HepG2 (cell line): ENCODE results near the gene RGS19. TPM values are rescaled to one million over a fixed set of nuclear protein-coding genes. Genes with fewer than 3 reads are reported as not detected.

Experiments
- ATF6 ChIP-seq: sonication (generic); formaldehyde crosslinking; conservative IDR thresholded peaks from 2 replicates; pipeline ENCODE4 v1.4.0; 2020; ENCODE audit warnings: missing genetic modification reagents
- BCL6 ChIP-seq: IDR thresholded peaks from 2 replicates; pipeline ENCODE4 v1.6.1; 2016; ENCODE audit warnings: missing genetic modification reagents, missing compliant biosample characterization
- CENPBD1 ChIP-seq: sonication (generic); formaldehyde crosslinking; IDR thresholded peaks from 2 replicates; pipeline ENCODE4 v1.8.0; 2022; ENCODE audit warnings: missing genetic modification reagents, low read depth, mild to moderate bottlenecking, borderline replicate concordance
- KLF13 ChIP-seq: sonication (generic); formaldehyde crosslinking; IDR thresholded peaks from 2 replicates; pipeline ENCODE4 v1.4.0; 2020; ENCODE audit warnings: mild to moderate bottlenecking, missing genetic modification reagents
- NR2C2 ChIP-seq: sonication (generic); formaldehyde crosslinking; IDR thresholded peaks from 2 replicates; pipeline ENCODE4 v1.4.0; 2020; ENCODE audit warnings: missing genetic modification reagents, mild to moderate bottlenecking, moderate library complexity, borderline replicate concordance
- RBM39 ChIP-seq: fragments of 200-400 bp; formaldehyde crosslinking; IDR thresholded peaks from one replicate; pipeline ENCODE4 v1.6.1; 2018; ENCODE audit warnings: antibody characterized with exemption, mild to moderate bottlenecking, low read depth, low read length; ENCODE audit not compliant: poor library complexity, severe bottlenecking
- SALL1 ChIP-seq: sonication (generic); formaldehyde crosslinking; IDR thresholded peaks from 2 replicates; pipeline ENCODE4 v1.8.0; 2022; ENCODE audit warnings: mild to moderate bottlenecking, missing genetic modification reagents
- ZBTB34 ChIP-seq: sonication (generic); formaldehyde crosslinking; IDR thresholded peaks from 2 replicates; pipeline ENCODE4 v1.8.0; 2022; ENCODE audit warnings: mild to moderate bottlenecking, missing genetic modification reagents
- ZNF460 ChIP-seq: sonication (generic); formaldehyde crosslinking; IDR thresholded peaks from 2 replicates; pipeline ENCODE4 v1.5.1; 2020; ENCODE audit warnings: missing genetic modification reagents, mild to moderate bottlenecking, borderline replicate concordance
- ZNF574 ChIP-seq: sonication (generic); formaldehyde crosslinking; IDR thresholded peaks from 2 replicates; pipeline ENCODE4 v1.4.0; 2020; ENCODE audit warnings: missing genetic modification reagents
- ZNF646 ChIP-seq: sonication (generic); formaldehyde crosslinking; IDR thresholded peaks from 2 replicates; pipeline ENCODE4 v1.9.0; 2021; ENCODE audit warnings: mild to moderate bottlenecking, missing genetic modification reagents
- ZNF660 ChIP-seq: sonication (generic); formaldehyde crosslinking; IDR thresholded peaks from 2 replicates; pipeline ENCODE4 v1.5.1; 2020; ENCODE audit warnings: mild to moderate bottlenecking, low read depth, missing genetic modification reagents, borderline replicate concordance
- ZNF761 ChIP-seq: sonication (generic); formaldehyde crosslinking; conservative IDR thresholded peaks from 2 replicates; pipeline ENCODE4 v1.4.0; 2020; ENCODE audit warnings: mild to moderate bottlenecking, missing genetic modification reagents
- ZNF83 ChIP-seq: sonication (generic); formaldehyde crosslinking; IDR thresholded peaks from 2 replicates; pipeline ENCODE4 v1.4.0; 2020; ENCODE audit warnings: missing genetic modification reagents, mild to moderate bottlenecking, borderline replicate concordance
- polyA plus RNA-seq, 8 experiments: library from polyadenylated mRNA; depleted of rRNA in 3 of 8; stranded (reverse) in 7 of 8; unstranded in 1 of 8; fragments of >200 nt; fragmentation: Illumina TruSeq in 4 of 8; extraction: Trizol in 4 of 8; gene quantifications; 2 replicates each; pipeline versions ENCODE4 v1.2.1 to v1.2.3, GENCODE V29; 2011 to 2016; ENCODE audit warnings: low read depth in 4 of 8, missing spikeins in 1 of 8, mixed read lengths in 1 of 8; ENCODE audit not compliant: insufficient read depth in 1 of 8
- total RNA-seq, 5 experiments: library from RNA; depleted of rRNA; stranded (reverse); fragments of >200 nt; fragmentation: Illumina TruSeq; extraction: Trizol; gene quantifications; 2 replicates each; pipeline ENCODE4 v1.2.3, GENCODE V29; 2016; ENCODE audit warnings: low read depth in 1 of 5

Gene RGS19
- total and polyA plus RNA-seq, 2 of the 13 experiments (the other 11 are each of a cell fraction or from before 2014, with no cell fraction given) = 10.7 to 11.9 TPM

- TF ChIP-seq SALL1 (CRISPR knock-in tag) (0 out of 2 replicates have a peak, but pooled peaks have one; percentile 4), ZNF646 (CRISPR knock-in tag) (no peak), ZNF660 (no peak), BCL6 (0 out of 2 replicates have a peak, but pooled peaks have one; percentile 1), ZBTB34 (CRISPR knock-in tag) (no peak), ZNF761 (no peak), ZNF460 (no peak), ATF6 (CRISPR knock-in tag) (no peak), ZNF83 (CRISPR knock-in tag) (no peak), NR2C2 (peak; percentile 90), RBM39 (peak; percentile 72), ZNF574 (CRISPR knock-in tag) (0 out of 2 replicates have a peak, but pooled peaks have one; percentile 15), CENPBD1 (CRISPR knock-in tag) (no peak), KLF13 (CRISPR knock-in tag) (no peak)
Measured at GRCh38 chr20:64080813-64081623, 1.7 kb upstream of the RGS19 start (continued).
